HUES48 (cell line): ENCODE measurements around the gene IVNS1ABP.
"Not testable (repeated sequence)": the region's sequence is repeated elsewhere in the genome, so short reads cannot be mapped to it uniquely, and the experiment has no call there.

Source experiments
- H3K27ac ChIP-seq: one replicate; pipeline ENCODE4 v1.7.0; 2013; ENCODE audit warnings: low read depth, low read length, inconsistent platforms
- H3K27me3 ChIP-seq: 2 replicates; pipeline ENCODE4 v1.6.1; 2013; ENCODE audit warnings: mild to moderate bottlenecking, low read length; ENCODE audit not compliant: control insufficient read depth, insufficient read depth
- H3K36me3 ChIP-seq: 2 replicates; pipeline ENCODE4 v1.6.1; 2013; ENCODE audit warnings: low read length; ENCODE audit not compliant: control insufficient read depth, insufficient read depth
- H3K4me1 ChIP-seq: 2 replicates; pipeline ENCODE4 v1.6.1; 2013; ENCODE audit warnings: mild to moderate bottlenecking, low read length; ENCODE audit not compliant: control insufficient read depth, insufficient read depth
- H3K4me3 ChIP-seq: 2 replicates; pipeline ENCODE4 v1.5.1; 2013; ENCODE audit warnings: mild to moderate bottlenecking, low read depth, low read length
- H3K9ac ChIP-seq: 2 replicates; pipeline ENCODE4 v1.6.1; 2013; ENCODE audit warnings: mild to moderate bottlenecking, low read depth, low read length, moderate library complexity
- H3K9me3 ChIP-seq: 2 replicates; pipeline ENCODE4 v1.6.1; 2013; ENCODE audit warnings: low read length; ENCODE audit not compliant: control insufficient read depth, insufficient read depth

The IVNS1ABP gene

GRCh38 chr1:185328255-185328654, 11.2 kb upstream of the IVNS1ABP start:
- Histone ChIP-seq H3K36me3 (no peaks in the 10 kb centered on the region), H3K9ac (no peak overlapping the region), H3K9me3 (no peaks in the 10 kb centered on the region), H3K4me3 (no peak overlapping the region), H3K27me3 (no peaks in the 10 kb centered on the region), H3K27ac (no peak overlapping the region), H3K4me1 (peaks cover 5% of the 10 kb centered on the region; the same call in 1 of the 2 replicates)

- Histone ChIP-seq H3K4me3 (no peak overlapping the region), H3K27me3 (no peaks in the 10 kb centered on the region), H3K9ac (no peak overlapping the region), H3K27ac (no peak overlapping the region), H3K4me1 (peaks cover 5% of the 10 kb centered on the region; the same call in 1 of the 2 replicates), H3K36me3 (no peaks in the 10 kb centered on the region), H3K9me3 (no peaks in the 10 kb centered on the region)
Observed at GRCh38 chr1:185325413-185325812, 8.4 kb upstream of the IVNS1ABP start.

- Histone ChIP-seq H3K9ac (no peak overlapping the region), H3K36me3 (no peaks in the 10 kb centered on the region), H3K4me1 (peaks cover 4% of the 10 kb centered on the region; the same call in 1 of the 2 replicates), H3K27ac (no peak overlapping the region), H3K4me3 (no peak overlapping the region), H3K9me3 (no peaks in the 10 kb centered on the region), H3K27me3 (no peaks in the 10 kb centered on the region)
Observed at GRCh38 chr1:185324118-185324517, 7.1 kb upstream of the IVNS1ABP start.

DNA sequence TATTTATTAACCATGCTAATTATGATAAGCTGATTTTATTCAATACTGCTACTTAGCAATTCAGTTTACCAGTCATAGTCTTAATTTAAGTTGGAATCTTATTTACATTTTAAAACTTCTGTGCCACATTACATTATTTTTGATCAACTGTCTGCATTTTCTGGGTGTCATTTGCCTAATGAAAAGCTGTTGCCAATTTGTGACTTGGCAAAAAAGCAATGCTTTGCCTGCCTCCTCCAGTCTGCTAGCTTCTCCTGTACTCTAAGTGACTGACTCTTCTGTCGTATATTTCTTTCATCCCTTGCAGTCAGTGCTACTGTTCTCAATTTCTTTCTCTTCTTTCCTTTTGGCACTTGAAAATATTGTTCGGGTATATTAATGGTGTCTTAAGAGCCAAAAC, 5.6 kb upstream of the IVNS1ABP start:
- H3K27me3 ChIP-seq, result no peaks in the 10 kb centered on the region
- no peak overlapping the region for H3K27ac ChIP-seq
- peaks cover 2% of the 10 kb centered on the region; the same call in 1 of the 2 replicates for H3K4me1 ChIP-seq
- no peak overlapping the region for H3K9ac ChIP-seq
- H3K4me3 ChIP-seq, result no peak overlapping the region
- no peaks in the 10 kb centered on the region for H3K36me3 ChIP-seq
- no peaks in the 10 kb centered on the region for H3K9me3 ChIP-seq

GRCh38 chr1:185321653-185322221, 4.7 kb upstream of the IVNS1ABP start:
- H3K4me1 ChIP-seq, H3K36me3 ChIP-seq, H3K9me3 ChIP-seq, H3K4me3 ChIP-seq, H3K27ac ChIP-seq, H3K27me3 ChIP-seq, H3K9ac ChIP-seq: not testable (repeated sequence)

- H3K4me3 ChIP-seq, H3K4me1 ChIP-seq: not testable (repeated sequence)
Observed at GRCh38 chr1:185321104-185321503, 4.1 kb upstream of the IVNS1ABP start.

GRCh38 chr1:185319139-185319475, 2.1 kb upstream of the IVNS1ABP start:
- H3K9ac ChIP-seq, result no peak overlapping the region
- H3K4me1 ChIP-seq, result peaks cover 12% of the 10 kb centered on the region

More at GRCh38 chr1:185321104-185321503, 4.1 kb upstream of the IVNS1ABP start:
- not testable (repeated sequence) for H3K27ac ChIP-seq, H3K9me3 ChIP-seq, H3K36me3 ChIP-seq, H3K27me3 ChIP-seq, H3K9ac ChIP-seq

DNA sequence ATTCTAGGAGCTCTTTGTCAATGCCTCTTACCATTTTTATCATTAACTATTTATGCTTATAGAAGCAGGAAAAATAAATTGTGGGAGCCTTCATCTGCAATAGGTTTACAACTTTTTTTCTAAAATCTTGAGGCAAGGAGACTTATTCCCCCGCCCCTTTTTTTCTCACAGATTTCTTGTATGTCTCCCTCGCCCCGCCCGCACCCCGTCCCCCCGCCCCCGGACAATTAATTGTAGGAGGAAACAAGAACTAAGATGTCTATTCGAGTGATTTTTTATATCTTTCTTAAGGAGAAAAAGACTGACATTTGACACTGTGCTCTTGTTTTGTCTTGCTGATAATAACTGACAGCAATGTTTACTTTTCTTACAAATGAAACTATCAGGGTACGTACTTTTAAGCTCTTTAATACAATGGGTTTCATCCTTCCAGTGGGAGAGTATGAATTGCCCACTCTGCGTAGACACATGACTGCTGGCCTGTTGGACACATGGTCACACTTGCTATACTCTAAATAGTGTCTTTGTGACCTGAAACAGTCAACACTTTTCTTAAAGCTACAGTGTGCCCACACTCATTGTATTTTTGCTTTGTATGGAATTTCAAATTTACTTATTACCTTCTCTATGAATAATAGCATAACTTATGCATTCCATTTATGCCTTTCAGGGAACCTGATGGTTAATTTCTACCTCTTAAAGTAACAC, 1.5 kb upstream of the IVNS1ABP start:
- peak overlapping the region; percentile 58; the same call in 1 of the 2 replicates for H3K4me3 ChIP-seq
- H3K9ac ChIP-seq, result no peak overlapping the region
- H3K36me3 ChIP-seq, result no peaks in the 10 kb centered on the region
- H3K9me3 ChIP-seq, result no peaks in the 10 kb centered on the region
- H3K27ac ChIP-seq, result no peak overlapping the region
- peaks cover 17% of the 10 kb centered on the region for H3K4me1 ChIP-seq
- H3K27me3 ChIP-seq, result no peaks in the 10 kb centered on the region

More at GRCh38 chr1:185319139-185319475, 2.1 kb upstream of the IVNS1ABP start:
- Histone ChIP-seq H3K36me3 (no peaks in the 10 kb centered on the region), H3K27me3 (no peaks in the 10 kb centered on the region), H3K27ac (no peak overlapping the region), H3K9me3 (no peaks in the 10 kb centered on the region), H3K4me3 (no peak overlapping the region)

DNA sequence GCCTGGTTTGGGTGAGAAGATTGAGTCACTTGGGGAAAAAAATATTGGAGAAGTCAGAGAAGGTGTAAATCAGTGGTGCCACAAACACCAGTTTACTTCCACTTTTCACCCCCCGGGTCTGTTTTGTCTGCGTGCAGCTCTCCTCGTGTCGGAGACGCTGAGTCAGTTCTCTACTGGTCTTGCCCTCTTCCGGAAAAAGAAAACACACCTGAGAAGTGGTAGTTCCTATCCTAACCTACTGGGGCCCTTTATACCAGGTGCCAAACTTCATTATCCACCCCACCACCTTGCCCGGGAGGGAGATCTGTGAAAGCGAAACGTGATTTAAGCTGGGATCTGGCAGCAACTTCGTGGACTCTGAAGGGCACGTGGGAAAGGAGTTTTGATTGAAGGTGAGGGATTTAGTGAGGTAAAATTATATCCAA, 855 bp upstream of the IVNS1ABP start:
- peak overlapping the region; percentile 86 for H3K27ac ChIP-seq
- no peaks in the 10 kb centered on the region for H3K27me3 ChIP-seq
- H3K4me3 ChIP-seq, result peak overlapping the region; percentile 58
- peak overlapping the region; percentile 65 for H3K9ac ChIP-seq
- H3K4me1 ChIP-seq, result peaks cover 23% of the 10 kb centered on the region
- no peaks in the 10 kb centered on the region for H3K9me3 ChIP-seq
- no peaks in the 10 kb centered on the region for H3K36me3 ChIP-seq

DNA sequence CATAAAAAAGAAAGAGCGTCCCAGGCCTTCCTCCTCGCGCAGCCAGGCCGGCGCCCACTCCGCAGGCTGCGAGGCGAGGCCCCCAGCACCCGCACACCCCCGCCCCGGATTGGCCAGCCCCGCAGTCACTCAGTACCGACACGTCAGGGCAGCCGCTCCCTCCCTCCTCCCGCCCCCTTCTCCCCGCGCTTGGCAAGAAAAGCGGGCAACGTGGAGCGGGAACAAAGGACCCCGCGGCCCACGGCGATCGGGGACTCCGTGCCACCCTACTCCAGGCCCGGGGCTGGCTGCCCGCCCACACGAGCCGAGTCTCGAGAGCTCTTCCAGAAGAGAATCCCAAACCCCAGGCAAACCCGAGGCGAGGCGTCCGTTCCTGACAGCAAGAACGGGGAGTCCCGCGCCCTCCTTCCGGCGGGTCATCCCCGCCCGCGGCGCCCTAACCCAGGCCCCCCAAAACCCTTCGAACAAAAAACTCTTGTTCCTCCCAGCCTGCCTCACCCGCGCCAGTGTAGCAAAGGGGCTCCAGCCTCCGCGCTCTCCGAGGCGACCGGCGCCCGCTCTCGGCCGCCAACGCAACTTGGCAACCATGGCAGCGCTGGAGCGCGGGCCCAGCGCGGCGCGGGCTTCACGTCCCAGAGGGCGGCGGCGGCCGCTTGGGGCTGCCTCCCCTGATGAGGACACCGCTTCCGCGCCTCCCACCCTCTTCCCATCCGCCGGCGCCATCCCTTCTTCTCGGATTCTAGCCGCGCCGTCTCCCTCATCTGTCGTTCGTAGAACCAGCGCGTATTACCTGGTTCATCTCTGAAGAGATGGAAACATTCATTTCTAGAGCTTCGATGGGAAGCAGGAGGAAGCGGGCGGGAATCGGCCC, 645 bp downstream of the IVNS1ABP start:
- Histone ChIP-seq H3K9me3 (no peaks in the 10 kb centered on the region), H3K27me3 (no peaks in the 10 kb centered on the region), H3K4me3 (peak overlapping the region; percentile 92), H3K36me3 (peaks cover 4% of the 10 kb centered on the region; the same call in 1 of the 2 replicates), H3K4me1 (peaks cover 24% of the 10 kb centered on the region), H3K9ac (peak overlapping the region; percentile 93), H3K27ac (peak overlapping the region; percentile 83)
